H1 (cell line): ENCODE measurements around the gene KLHL29. TPM values are rescaled to one million over a fixed set of nuclear protein-coding genes. Genes with fewer than 3 reads are reported as not detected.
A peak's percentile ranks its signal among the peaks of the same experiment; 100 is the strongest.

Experiments used
- CTCF ChIA-PET: fragments of 300-600 bp; sonication (Branson Sonifier 250); formaldehyde crosslinking; loops from one replicate; lab custom pipeline; 2021; ENCODE audit not compliant: partially characterized antibody; lab: Charles Lee
- POLR2A ChIA-PET: fragments of 300-600 bp; sonication (Branson Sonifier 250); formaldehyde crosslinking; loops from one replicate; lab custom pipeline; 2021; ENCODE audit warnings: inconsistent platforms; ENCODE audit not compliant: partially characterized antibody; lab: Charles Lee
- DNase-seq, 2 experiments: peaks; one replicate each; pipeline versions ENCODE4 v3.0.0 to v3.0.0-alpha.2; 2010 to 2022; ENCODE audit warnings: low spot score in 2 of 2, low read depth in 1 of 2, mixed read lengths in 1 of 2
- FAIRE-seq: peaks from 2 replicates; lab custom pipeline; 2011; peaks lifted over from hg19 to GRCh38; lab: Jason Lieb, UNC
- H2AFZ ChIP-seq: 2 replicates; pipeline ENCODE4 v1.8.1; 2012; ENCODE audit warnings: low read length, inconsistent platforms
- H2AK5ac ChIP-seq: 2 replicates; pipeline ENCODE4 v1.6.1; 2013; ENCODE audit warnings: low read depth, low read length
- H2BK120ac ChIP-seq: replicated peaks from 2 replicates; pipeline ENCODE3; 2013; ENCODE audit warnings: low read depth, low read length, inconsistent platforms
- H2BK12ac ChIP-seq: 2 replicates; pipeline ENCODE4 v1.6.1; 2013; ENCODE audit warnings: low read depth, low read length
- H2BK15ac ChIP-seq: 2 replicates; pipeline ENCODE4 v1.6.1; 2013; ENCODE audit warnings: low read length
- H2BK20ac ChIP-seq: 2 replicates; pipeline ENCODE4 v1.6.1; 2013; ENCODE audit warnings: low read length
- H2BK5ac ChIP-seq: 2 replicates; pipeline ENCODE4 v1.6.1; 2013; ENCODE audit warnings: low read depth, low read length
- H3K14ac ChIP-seq: 2 replicates; pipeline ENCODE4 v1.6.1; 2013; ENCODE audit warnings: inconsistent platforms; ENCODE audit not compliant: insufficient read length
- H3K18ac ChIP-seq: 2 replicates; pipeline ENCODE4 v1.6.1; 2013; ENCODE audit warnings: low read length; ENCODE audit errors: extremely low read depth
- H3K23ac ChIP-seq: 2 replicates; pipeline ENCODE4 v1.6.1; 2013; ENCODE audit warnings: inconsistent platforms; ENCODE audit not compliant: insufficient read length
- H3K23me2 ChIP-seq: 2 replicates; pipeline ENCODE4 v1.6.1; 2013; ENCODE audit warnings: low read depth, low read length
- H3K27ac ChIP-seq: 2 replicates; pipeline ENCODE4 v1.6.1; 2011; ENCODE audit warnings: low read depth, low read length, inconsistent platforms
- H3K27me3 ChIP-seq, 4 experiments: replicated peaks in 1 of 4; 1 replicate in 1 of 4; 2 replicates in 3 of 4; pipeline versions ENCODE4 v1.6.1 to v1.8.1; 2011 to 2013; ENCODE audit warnings: low read length in 3 of 4, mild to moderate bottlenecking in 3 of 4, inconsistent platforms in 2 of 4, mixed read lengths in 2 of 4, moderate library complexity in 1 of 4; ENCODE audit not compliant: control insufficient read depth in 3 of 4, insufficient read depth in 3 of 4; ENCODE audit errors: extremely low read depth in 1 of 4
- H3K36me3 ChIP-seq, 4 experiments: 2 replicates each; pipeline versions ENCODE4 v1.6.1 to v1.8.1; 2011 to 2013; ENCODE audit warnings: mild to moderate bottlenecking in 4 of 4, low read length in 3 of 4, moderate library complexity in 2 of 4, control low read depth in 1 of 4, inconsistent platforms in 1 of 4; ENCODE audit not compliant: insufficient read depth in 4 of 4, control insufficient read depth in 2 of 4
- H3K4ac ChIP-seq: replicated peaks from 2 replicates; pipeline ENCODE3; 2013; ENCODE audit warnings: low read length, low read depth, mixed read lengths, inconsistent platforms; ENCODE audit not compliant: insufficient read length
- H3K4me1 ChIP-seq, 4 experiments: replicated peaks in 1 of 4; 1 replicate in 1 of 4; 2 replicates in 3 of 4; pipeline versions ENCODE4 v1.6.1 to v1.8.1; 2011 to 2013; ENCODE audit warnings: low read length in 3 of 4, inconsistent platforms in 2 of 4, mixed read lengths in 1 of 4; ENCODE audit not compliant: insufficient read depth in 4 of 4, control insufficient read depth in 3 of 4
- H3K4me2 ChIP-seq, 2 experiments: 2 replicates each; pipeline versions ENCODE4 v1.6.1 to v1.8.1; 2011 to 2013; ENCODE audit warnings: low read depth in 2 of 2, low read length in 2 of 2, control low read depth in 1 of 2, inconsistent platforms in 1 of 2, mild to moderate bottlenecking in 1 of 2; ENCODE audit not compliant: insufficient read depth in 1 of 2
- H3K4me3 ChIP-seq, 4 experiments: fragments of 200-600, 300-600 bp in 1 of 4; sonication (generic), shearing (Covaris generic), sonication (Bioruptor Twin) in 1 of 4; 2 replicates each; pipeline versions ENCODE4 v1.5.1 to v1.8.1; 2011 to 2016; ENCODE audit warnings: low read length in 4 of 4, low read depth in 3 of 4, control low read depth in 2 of 4, inconsistent platforms in 2 of 4, mild to moderate bottlenecking in 2 of 4, mixed read lengths in 1 of 4, moderate library complexity in 1 of 4; ENCODE audit not compliant: insufficient read depth in 2 of 4; ENCODE audit errors: extremely low read depth in 1 of 4
- H3K56ac ChIP-seq: replicated peaks from 2 replicates; pipeline ENCODE3; 2013; ENCODE audit warnings: low read depth, mild to moderate bottlenecking, mixed read lengths, low read length, inconsistent platforms; ENCODE audit not compliant: insufficient read length
- H3K79me1 ChIP-seq: 2 replicates; pipeline ENCODE4 v1.6.1; 2013; ENCODE audit warnings: low read depth, low read length, control low read depth
- H3K79me2 ChIP-seq, 2 experiments: 2 replicates each; pipeline versions ENCODE4 v1.6.1 to v1.8.1; 2012 to 2013; ENCODE audit warnings: low read length in 2 of 2, mild to moderate bottlenecking in 2 of 2, inconsistent platforms in 1 of 2; ENCODE audit not compliant: insufficient read depth in 2 of 2, control insufficient read depth in 1 of 2
- H3K9ac ChIP-seq, 4 experiments: replicated peaks in 1 of 4; 1 replicate in 1 of 4; 2 replicates in 3 of 4; pipeline versions ENCODE4 v1.6.1 to v1.8.1; 2011 to 2013; ENCODE audit warnings: low read depth in 3 of 4, low read length in 3 of 4, control low read depth in 2 of 4, mild to moderate bottlenecking in 2 of 4, moderate library complexity in 2 of 4, inconsistent platforms in 1 of 4; ENCODE audit errors: extremely low read depth in 1 of 4
- H3K9me3 ChIP-seq, 2 experiments: 2 replicates each; pipeline versions ENCODE4 v1.6.1 to v1.8.1; 2012 to 2013; ENCODE audit warnings: mild to moderate bottlenecking in 2 of 2, moderate library complexity in 2 of 2, control low read depth in 1 of 2, inconsistent platforms in 1 of 2, low read depth in 1 of 2, low read length in 1 of 2, mixed read lengths in 1 of 2; ENCODE audit not compliant: insufficient read depth in 2 of 2
- H4K20me1 ChIP-seq, 2 experiments: replicated peaks in 1 of 2; 2 replicates each; pipeline versions ENCODE3 to v1.8.1; 2011 to 2013; ENCODE audit warnings: inconsistent platforms in 2 of 2, low read length in 2 of 2, mild to moderate bottlenecking in 1 of 2; ENCODE audit not compliant: insufficient read depth in 2 of 2, control insufficient read depth in 1 of 2
- H4K5ac ChIP-seq: 2 replicates; pipeline ENCODE4 v1.6.1; 2013; ENCODE audit warnings: low read length, low read depth, mixed read lengths, inconsistent platforms; ENCODE audit not compliant: insufficient read length
- H4K8ac ChIP-seq: 2 replicates; pipeline ENCODE4 v1.8.0; 2013; ENCODE audit warnings: mild to moderate bottlenecking, moderate library complexity, low read length, inconsistent platforms; ENCODE audit not compliant: insufficient read depth; ENCODE audit errors: extremely low read depth
- H4K91ac ChIP-seq: replicated peaks from 2 replicates; pipeline ENCODE3; 2013; ENCODE audit warnings: low read length, mixed read lengths, inconsistent platforms; ENCODE audit not compliant: insufficient read length
- HDAC6 ChIP-seq: IDR thresholded peaks from one replicate; pipeline ENCODE4 v1.7.1; 2012; ENCODE audit warnings: low read depth, mild to moderate bottlenecking, inconsistent platforms, low read length, moderate library complexity
- NRF1 ChIP-seq: IDR thresholded peaks from 2 replicates; pipeline ENCODE4 v1.6.1; 2011; ENCODE audit warnings: mild to moderate bottlenecking, low read depth, low read length, improper control_type of control experiment
- RNF2 ChIP-seq: fragments of 200-900, 300-1000 bp; sonication (generic); IDR thresholded peaks from 2 replicates; pipeline ENCODE4 v1.7.1; 2016; ENCODE audit warnings: borderline replicate concordance, low read depth, mild to moderate bottlenecking, antibody characterized with exemption, low read length; ENCODE audit not compliant: poor library complexity, severe bottlenecking; ENCODE audit errors: missing control alignments
- RXRA ChIP-seq: IDR thresholded peaks from 2 replicates; pipeline ENCODE4 v1.6.1; 2011; ENCODE audit warnings: low read depth, mild to moderate bottlenecking, low read length, moderate library complexity; ENCODE audit not compliant: insufficient read depth
- SAP30 ChIP-seq: fragments of 300-600 bp; sonication (generic); IDR thresholded peaks from 2 replicates; pipeline ENCODE4 v1.7.1; 2012; ENCODE audit warnings: low read length, moderate library complexity, mild to moderate bottlenecking, inconsistent platforms; ENCODE audit not compliant: insufficient read depth, insufficient replicate concordance
- SIN3A ChIP-seq, 2 experiments: IDR thresholded peaks in 1 of 2; conservative IDR thresholded peaks in 1 of 2; 2 replicates each; pipeline ENCODE4 v1.6.1; 2011 to 2012; ENCODE audit warnings: low read length in 2 of 2, improper control_type of control experiment in 1 of 2, low read depth in 1 of 2, mild to moderate bottlenecking in 1 of 2
- SIRT6 ChIP-seq: IDR thresholded peaks from one replicate; pipeline ENCODE4 v1.7.1; 2012; ENCODE audit warnings: low read length, inconsistent platforms
- SUZ12 ChIP-seq: fragments of 200-600 bp; sonication (generic); IDR thresholded peaks from 2 replicates; pipeline ENCODE4 v1.6.1; 2012; ENCODE audit warnings: mild to moderate bottlenecking, inconsistent platforms, low read length, moderate library complexity, mixed read lengths
- TCF12 ChIP-seq: IDR thresholded peaks from 2 replicates; pipeline ENCODE4 v1.6.1; 2011; ENCODE audit warnings: low read depth, mild to moderate bottlenecking, low read length
- TEAD4 ChIP-seq: IDR thresholded peaks from 2 replicates; pipeline ENCODE4 v1.6.1; 2012; ENCODE audit warnings: low read depth, low read length, inconsistent platforms, mixed read lengths
- WGBS, 2 experiments: shearing (Covaris generic) in 1 of 2; methylation state at CpG; one replicate each; pipeline versions ENCODE4 v1.1.6 to v1.1.7; 2013 to 2015; ENCODE audit warnings: low lambda C conversion rate in 2 of 2, mixed read lengths in 2 of 2, inconsistent platforms in 1 of 2, low coverage in 1 of 2, missing lambda C conversion rate in 1 of 2; ENCODE audit not compliant: insufficient replicate concordance in 2 of 2, insufficient coverage in 1 of 2, insufficient read length in 1 of 2; ENCODE audit errors: extremely low coverage in 1 of 2, missing lambda C conversion rate in 1 of 2; 5-methylcytosine and 5-hydroxymethylcytosine counted together
- polyA plus RNA-seq, 7 experiments: library from polyadenylated mRNA; depleted of rRNA in 3 of 7; stranded (reverse) in 5 of 7; unstranded in 2 of 7; fragments of >200 nt in 5 of 7; fragments of 200-250 nt in 2 of 7; gene quantifications; 1 replicate in 5 of 7; 2 replicates in 1 of 7; 4 replicates in 1 of 7; pipeline versions ENCODE4 v1.2.1 to v1.2.3, GENCODE V29; 2011 to 2013; ENCODE audit warnings: missing spikeins in 2 of 7, mixed read lengths in 2 of 7
- total RNA-seq: library from RNA; stranded (reverse); fragmentation: NEBNext Ultra II Directional; extraction: Animal tissue kit (Norgen Biotek cat#: 25700); gene quantifications from 2 replicates; pipeline ENCODE4 v1.2.1, GENCODE V29; 2021
- TF ChIP-seq, protein P1 (sequence below): IDR thresholded peaks from 2 replicates; pipeline ENCODE4 v1.6.1; 2011; ENCODE audit warnings: low read depth, mild to moderate bottlenecking, low read length; ENCODE audit not compliant: insufficient read depth
- TF ChIP-seq, protein P2 (sequence below): IDR thresholded peaks from 2 replicates; pipeline ENCODE4 v1.6.1; 2012; ENCODE audit warnings: inconsistent platforms

Gene KLHL29
- total and polyA plus RNA-seq, 2 of the 8 experiments (the other 6 are each of a cell fraction or from before 2014, with no cell fraction given) = 1.1 to 4.7 TPM

DNA sequence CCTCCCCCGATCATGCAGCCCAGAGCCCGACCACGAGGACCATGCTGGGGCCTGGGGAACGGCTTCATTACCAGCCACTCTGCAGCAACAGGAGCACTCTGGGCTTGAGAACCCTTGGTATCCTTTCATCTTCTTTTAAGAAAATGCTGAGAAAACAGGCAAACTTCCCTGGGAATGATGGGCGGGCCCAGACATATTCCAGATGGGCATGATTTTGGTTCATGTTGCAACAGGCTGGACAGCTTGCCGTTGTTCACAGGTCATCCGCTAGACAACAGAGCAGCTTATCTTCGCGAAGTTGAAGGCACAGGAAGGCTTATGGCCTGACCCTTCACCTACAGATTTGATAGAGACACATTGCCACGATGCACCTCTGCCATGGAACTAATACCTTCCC is 121.0 kb downstream of the KLHL29 start:
- no peak overlapping the region for H3K18ac ChIP-seq
- no peak overlapping the region for H3K4me2 ChIP-seq
- H2AK5ac ChIP-seq = no peak overlapping the region
- H3K27ac ChIP-seq = no peak overlapping the region
- no peaks in the 10 kb centered on the region for H3K79me2 ChIP-seq
- no peak overlapping the region for H4K91ac ChIP-seq
- H3K4ac ChIP-seq = no peak overlapping the region
- no peak overlapping the region for H3K56ac ChIP-seq
- H3K23ac ChIP-seq = no peak overlapping the region
- no peak overlapping the region for H3K4me3 ChIP-seq
- peaks cover 0 to 4% (median 0%) of the 10 kb centered on the region in 4 experiments; a peak in 5 of 7 replicates for H3K4me1 ChIP-seq
- no peak overlapping the region for H4K8ac ChIP-seq
- H3K23me2 ChIP-seq = no peaks in the 10 kb centered on the region
- WGBS, 2 experiments = 86% methylated on average over 10 of the region's 10 CpGs; no CpG with 5 or more reads in 1 of the 2 experiments
- no peaks in the 10 kb centered on the region for H3K36me3 ChIP-seq
- H2BK15ac ChIP-seq = peak overlapping the region; percentile 81; the same call in 1 of the 2 replicates
- POLR2A ChIA-PET = no interaction called here
- 0 out of 2 replicates have a peak overlapping the region, but pooled peaks have one; percentile 32 for H2BK20ac ChIP-seq
- DNase-seq (no peak), FAIRE-seq (no peak)
- H3K14ac ChIP-seq = no peak overlapping the region
- H2AFZ ChIP-seq = no peak overlapping the region
- H3K27me3 ChIP-seq = no peaks in the 10 kb centered on the region
- H4K5ac ChIP-seq = no peak overlapping the region
- H2BK12ac ChIP-seq = no peak overlapping the region
- no peak overlapping the region for H2BK5ac ChIP-seq
- H3K9ac ChIP-seq = no peak overlapping the region
- H3K79me1 ChIP-seq = no peaks in the 10 kb centered on the region
- CTCF ChIA-PET = interaction anchor here (0.8 to 3.6 kb wide), 10 partner anchors 11 to 134 kb away, joined by 3 to 23 read pairs (median 4); no protein-coding TSS in a partner anchor
- H3K9me3 ChIP-seq = no peaks in the 10 kb centered on the region
- no peaks in the 10 kb centered on the region for H4K20me1 ChIP-seq
- H2BK120ac ChIP-seq = no peak overlapping the region
- TF ChIP-seq RXRA = no peak
- TF ChIP-seq TEAD4 = no peak
- TF ChIP-seq RNF2 = no peak
- TF ChIP-seq, protein P1, sequence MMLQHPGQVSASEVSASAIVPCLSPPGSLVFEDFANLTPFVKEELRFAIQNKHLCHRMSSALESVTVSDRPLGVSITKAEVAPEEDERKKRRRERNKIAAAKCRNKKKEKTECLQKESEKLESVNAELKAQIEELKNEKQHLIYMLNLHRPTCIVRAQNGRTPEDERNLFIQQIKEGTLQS = no peak
- TF ChIP-seq SUZ12 = no peak
- TF ChIP-seq, protein P2, sequence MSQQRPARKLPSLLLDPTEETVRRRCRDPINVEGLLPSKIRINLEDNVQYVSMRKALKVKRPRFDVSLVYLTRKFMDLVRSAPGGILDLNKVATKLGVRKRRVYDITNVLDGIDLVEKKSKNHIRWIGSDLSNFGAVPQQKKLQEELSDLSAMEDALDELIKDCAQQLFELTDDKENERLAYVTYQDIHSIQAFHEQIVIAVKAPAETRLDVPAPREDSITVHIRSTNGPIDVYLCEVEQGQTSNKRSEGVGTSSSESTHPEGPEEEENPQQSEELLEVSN = no peak
- TF ChIP-seq HDAC6 = no peak
- TF ChIP-seq SIRT6 = no peak
- TF ChIP-seq TCF12 = no peak
- TF ChIP-seq SAP30 = no peak
- TF ChIP-seq NRF1 = no peak
- no peak for TF ChIP-seq SIN3A (conservative IDR thresholded peaks at IDR 0.05 in 1 of 2, IDR thresholded peaks at IDR 0.05 in 1 of 2; ENCODE audit: low read depth in 1 of 2, low read length in 2 of 2)
